Measurements from ENCODE around the gene BABAM2.

The BABAM2 gene

DNA sequence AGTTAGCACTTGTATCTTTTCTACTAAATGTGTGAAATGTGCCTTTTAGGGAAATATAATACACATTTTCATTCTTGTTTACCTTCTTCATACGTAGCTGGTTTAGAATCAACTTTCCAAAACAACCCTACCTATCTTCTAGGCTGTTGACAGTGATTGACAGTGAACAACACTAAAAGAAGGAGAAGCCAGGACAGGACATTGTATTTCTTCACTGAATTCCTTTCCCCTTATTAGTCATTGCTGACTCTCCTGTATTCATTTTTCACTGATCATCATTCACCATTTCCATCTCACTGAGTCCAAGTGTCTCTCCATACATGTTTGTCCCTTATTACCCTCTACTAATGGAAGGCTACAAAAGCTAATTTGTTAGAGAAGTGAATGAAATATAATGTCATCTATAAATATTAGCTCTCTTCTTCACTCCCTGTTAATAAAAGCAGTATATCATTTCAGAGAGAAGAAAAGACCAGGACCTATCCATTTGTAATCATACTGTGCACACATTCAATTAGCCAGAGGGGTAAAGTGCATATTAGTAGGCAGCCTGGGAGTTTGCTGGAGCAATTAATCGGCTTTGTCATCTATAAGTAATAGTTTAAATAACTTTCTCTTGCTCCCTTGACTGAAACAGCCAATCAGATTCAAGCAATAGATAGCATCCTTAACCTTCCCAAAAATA, 309.6 kb downstream of the BABAM2 start:
- no peak for DNase-seq (ENCODE audit: extremely low read depth, low read depth)
- TF ChIP-seq, protein P1, sequence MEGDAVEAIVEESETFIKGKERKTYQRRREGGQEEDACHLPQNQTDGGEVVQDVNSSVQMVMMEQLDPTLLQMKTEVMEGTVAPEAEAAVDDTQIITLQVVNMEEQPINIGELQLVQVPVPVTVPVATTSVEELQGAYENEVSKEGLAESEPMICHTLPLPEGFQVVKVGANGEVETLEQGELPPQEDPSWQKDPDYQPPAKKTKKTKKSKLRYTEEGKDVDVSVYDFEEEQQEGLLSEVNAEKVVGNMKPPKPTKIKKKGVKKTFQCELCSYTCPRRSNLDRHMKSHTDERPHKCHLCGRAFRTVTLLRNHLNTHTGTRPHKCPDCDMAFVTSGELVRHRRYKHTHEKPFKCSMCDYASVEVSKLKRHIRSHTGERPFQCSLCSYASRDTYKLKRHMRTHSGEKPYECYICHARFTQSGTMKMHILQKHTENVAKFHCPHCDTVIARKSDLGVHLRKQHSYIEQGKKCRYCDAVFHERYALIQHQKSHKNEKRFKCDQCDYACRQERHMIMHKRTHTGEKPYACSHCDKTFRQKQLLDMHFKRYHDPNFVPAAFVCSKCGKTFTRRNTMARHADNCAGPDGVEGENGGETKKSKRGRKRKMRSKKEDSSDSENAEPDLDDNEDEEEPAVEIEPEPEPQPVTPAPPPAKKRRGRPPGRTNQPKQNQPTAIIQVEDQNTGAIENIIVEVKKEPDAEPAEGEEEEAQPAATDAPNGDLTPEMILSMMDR (IDR thresholded peaks at IDR 0.05; ENCODE audit: low read depth, low read length), result no peak

DNA sequence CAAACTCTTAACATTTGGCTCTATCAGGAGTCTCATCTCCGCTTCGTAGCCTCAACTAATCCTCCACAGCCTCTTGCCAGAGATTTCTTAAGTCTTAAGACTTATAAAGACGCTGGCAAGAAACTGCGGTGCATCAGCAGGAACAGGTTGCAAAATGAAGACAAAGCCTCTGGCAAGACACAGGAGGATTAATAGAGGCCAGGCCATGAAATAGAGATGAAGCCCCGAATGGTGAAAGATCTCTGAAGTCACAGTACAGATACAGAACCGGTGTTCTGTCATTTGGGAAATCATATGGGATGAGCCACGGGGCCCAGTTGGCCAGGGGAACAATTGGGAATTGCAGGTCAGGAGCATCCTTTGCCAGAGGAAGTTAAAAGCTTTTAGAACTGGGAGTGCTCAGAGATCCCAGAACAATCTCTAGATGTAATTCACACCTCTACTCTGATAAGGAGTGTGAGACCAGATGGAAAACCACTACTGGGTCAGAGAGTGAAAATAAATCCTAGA, 311.2 kb downstream of the BABAM2 start:
- TF ChIP-seq, protein P1 (IDR thresholded peaks at IDR 0.05; ENCODE audit: low read depth, low read length), result no peak
- no peak for DNase-seq (ENCODE audit: extremely low read depth, low read depth)

DNA sequence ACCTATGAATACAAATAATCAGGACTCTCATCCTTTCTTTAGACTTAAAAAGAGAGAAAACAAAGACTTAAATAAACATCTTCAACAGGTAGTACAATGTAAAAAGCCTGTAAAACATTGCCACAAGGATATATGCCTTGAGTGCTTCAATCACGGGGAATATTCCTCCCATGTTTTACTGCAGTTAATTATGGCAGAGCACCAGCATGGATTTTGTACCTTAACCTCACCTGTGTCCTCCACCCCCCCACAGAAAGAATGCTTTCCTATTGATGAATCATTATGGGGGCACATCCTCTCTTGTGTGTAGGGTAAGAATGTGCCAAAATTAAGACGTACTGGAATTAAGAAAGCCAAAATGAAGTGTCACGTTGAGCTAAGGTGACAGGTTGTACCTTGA, 312.2 kb downstream of the BABAM2 start:
- TF ChIP-seq, protein P1 (IDR thresholded peaks at IDR 0.05; ENCODE audit: low read depth, low read length), result no peak
- no peak for DNase-seq (ENCODE audit: extremely low read depth, low read depth)

DNA sequence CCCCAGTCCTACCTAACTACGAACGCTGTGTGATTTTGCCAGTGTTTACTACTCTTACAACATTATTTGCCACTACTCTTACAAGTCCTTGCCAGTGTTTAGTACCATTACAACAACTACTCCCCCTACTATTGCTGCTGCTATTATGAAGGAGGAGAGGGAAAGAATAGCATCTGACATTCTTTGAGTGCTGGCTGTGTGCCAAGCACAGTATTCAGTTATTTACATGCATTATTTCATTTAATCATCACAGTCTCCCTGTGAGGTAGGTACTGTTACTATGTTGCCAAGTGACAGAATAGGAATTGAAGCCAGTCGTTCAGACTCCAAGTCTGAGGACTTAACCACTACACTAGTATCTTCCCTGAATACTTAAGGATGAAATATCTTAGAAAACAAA, 316.2 kb downstream of the BABAM2 start:
- DNase-seq (ENCODE audit: extremely low read depth, low read depth), result no peak
- TF ChIP-seq, protein P1 (IDR thresholded peaks at IDR 0.05; ENCODE audit: low read depth, low read length), result no peak

DNA sequence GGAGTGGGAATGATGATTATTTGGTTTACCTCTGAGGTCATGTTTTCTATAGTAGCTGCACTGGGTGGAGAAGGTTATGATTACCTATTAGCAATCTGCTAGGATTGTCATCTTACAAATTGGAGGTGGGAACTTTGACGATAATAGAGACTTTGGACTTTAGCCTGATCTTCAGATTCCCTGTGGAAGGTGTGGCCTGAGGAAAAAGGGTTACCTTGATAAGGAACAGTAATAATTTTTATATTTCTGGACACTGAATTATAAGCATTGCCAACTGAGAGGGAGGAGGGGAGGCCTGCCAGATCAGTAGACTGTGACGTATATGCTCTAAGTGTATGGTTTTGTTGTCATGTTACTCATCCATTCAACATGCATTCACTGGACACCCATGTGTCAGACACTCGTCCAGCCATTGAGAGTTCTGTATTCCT, 318.7 kb downstream of the BABAM2 start:
- DNase-seq (ENCODE audit: extremely low read depth, low read depth), result no peak
- TF ChIP-seq, protein P1 (IDR thresholded peaks at IDR 0.05; ENCODE audit: low read depth, low read length), result no peak

DNA sequence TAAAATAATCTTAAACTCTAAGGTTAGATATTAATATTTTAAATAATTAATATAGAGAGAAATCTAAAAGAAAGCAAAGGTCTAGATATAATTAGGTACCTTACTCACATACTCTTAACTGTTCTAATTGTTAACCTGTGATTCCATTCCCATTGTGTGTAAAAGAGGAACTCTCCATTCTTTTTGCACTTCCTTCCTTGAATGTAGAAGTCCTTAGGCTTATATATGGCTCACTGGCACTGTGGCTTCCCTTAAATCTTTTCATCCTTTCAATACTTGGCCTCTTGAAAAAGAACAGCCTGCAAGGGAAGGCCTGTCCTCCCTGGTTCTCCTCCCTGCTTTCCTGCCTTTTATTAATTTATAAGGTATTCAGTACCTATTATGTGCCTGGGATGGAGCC, 319.3 kb downstream of the BABAM2 start:
- TF ChIP-seq, protein P1 (IDR thresholded peaks at IDR 0.05; ENCODE audit: low read depth, low read length), result no peak

DNA sequence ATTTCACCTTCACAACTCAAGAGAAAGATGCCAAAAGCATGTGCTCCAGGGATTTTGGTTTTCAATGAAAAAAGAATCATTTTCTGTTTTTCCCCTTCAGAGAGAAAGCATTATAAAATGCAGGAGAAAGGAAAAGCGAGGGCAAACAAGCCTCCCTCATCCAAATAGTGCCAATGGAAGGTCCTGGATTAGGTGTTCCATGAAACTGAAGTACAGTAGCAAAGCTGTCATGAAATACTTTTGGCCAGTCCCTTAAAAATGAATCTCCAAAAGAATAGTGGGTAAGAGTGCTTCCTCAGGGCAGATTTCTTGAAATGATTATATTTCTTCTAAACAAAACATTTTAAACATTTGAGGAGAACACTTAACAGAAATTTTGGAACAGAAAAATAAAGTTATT, 320.0 kb downstream of the BABAM2 start:
- DNase-seq (ENCODE audit: extremely low read depth, low read depth), result no peak
- TF ChIP-seq, protein P1 (IDR thresholded peaks at IDR 0.05; ENCODE audit: low read depth, low read length), result no peak

More for the DNA sequence above, 319.3 kb downstream of the BABAM2 start:
- DNase-seq (ENCODE audit: extremely low read depth, low read depth), result no peak
